HTERT RPE-1 (cell line): Measurements from ENCODE around the gene PTGER1.

Source experiments
- in situ Hi-C: fragments of 300-500 bp; cut with MboI; formaldehyde crosslinking; loops from 4 replicates; pipeline ENCODE4 v1.14.3; 2020; ENCODE audit warnings: low sequenced_read_pairs

PTGER1 gene

GRCh38 chr19:14442891-14443631, 32.1 kb downstream of the PTGER1 start:
- in situ Hi-C loops, result no loop called here

DNA sequence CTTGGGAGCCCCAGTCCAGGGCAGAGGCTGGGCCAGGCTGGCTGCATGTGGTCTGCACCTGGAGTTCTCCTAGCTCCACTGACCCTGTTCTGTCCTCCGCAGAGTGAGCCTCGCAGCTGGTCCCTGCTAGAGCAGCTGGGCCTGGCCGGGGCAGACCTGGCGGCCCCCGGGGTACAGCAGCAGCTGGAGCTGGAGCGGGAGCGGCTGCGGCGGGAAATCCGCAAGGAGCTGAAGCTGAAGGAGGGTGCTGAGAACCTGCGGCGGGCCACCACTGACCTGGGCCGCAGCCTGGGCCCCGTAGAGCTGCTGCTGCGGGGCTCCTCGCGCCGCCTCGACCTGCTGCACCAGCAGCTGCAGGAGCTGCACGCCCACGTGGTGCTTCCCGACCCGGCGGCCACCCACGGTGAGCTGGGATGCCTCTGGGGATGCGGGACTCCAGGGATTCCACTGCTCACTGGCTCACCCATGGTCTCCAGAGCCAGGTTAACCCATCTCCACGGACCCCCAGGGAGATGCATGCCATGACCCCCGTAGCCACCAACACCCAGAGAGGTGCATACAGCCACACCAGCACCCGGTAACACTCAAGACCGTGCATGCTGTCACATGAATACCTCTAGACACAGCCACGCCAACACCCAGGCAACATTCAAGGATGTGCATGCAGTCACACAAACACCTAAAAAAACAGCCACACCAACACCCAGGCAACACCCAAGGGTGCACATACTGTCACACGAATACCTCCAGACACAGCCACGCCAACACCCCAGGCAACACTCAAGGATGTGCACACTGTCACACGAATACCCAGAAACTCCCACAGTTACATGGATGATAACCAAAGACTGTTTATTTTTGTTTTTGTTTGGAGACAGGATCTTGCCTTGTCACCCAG, 33.9 kb downstream of the PTGER1 start:
- in situ Hi-C loops, result no loop called here

DNA sequence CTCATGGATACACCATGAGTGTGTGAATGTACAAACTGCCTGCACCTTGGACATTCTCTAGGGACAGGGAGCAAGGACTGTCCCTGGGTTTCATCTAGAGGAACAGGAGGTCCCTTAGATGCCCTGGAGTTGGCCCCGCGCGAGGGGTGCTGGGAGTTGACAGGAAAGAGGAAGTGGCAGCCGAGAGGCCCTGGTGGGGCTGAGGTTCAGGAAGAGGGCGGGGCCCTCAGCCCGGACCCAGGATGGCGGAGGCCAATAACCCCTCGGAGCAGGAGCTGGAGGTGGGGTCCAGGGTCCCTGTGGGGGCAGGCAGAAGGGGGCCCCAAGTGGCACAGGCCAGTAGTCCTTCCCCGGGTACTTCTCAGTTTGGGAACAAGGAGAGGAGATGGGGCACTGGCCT, 35.1 kb downstream of the PTGER1 start:
- in situ Hi-C loops, result no loop called here

DNA sequence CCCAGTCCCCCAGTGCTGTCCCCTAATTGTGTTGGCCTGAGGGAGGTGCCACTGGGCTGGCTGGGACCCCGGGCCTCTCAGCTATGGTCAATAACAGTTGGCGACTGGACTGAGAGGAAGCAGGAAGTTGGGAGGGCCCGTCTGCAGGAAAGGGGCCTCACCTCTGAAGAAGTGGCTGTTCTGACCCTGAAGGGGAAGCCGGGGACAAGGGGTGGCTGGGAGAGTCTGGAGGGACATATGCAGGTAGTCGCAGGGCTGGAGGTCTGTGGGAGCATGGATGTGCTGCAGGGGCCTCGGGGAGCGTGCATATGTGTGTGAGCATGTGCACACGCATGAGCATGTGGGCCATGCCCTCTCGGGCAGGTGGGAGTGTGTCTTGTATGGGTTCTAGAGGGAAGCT, 36.1 kb downstream of the PTGER1 start:
- in situ Hi-C loops, result no loop called here

DNA sequence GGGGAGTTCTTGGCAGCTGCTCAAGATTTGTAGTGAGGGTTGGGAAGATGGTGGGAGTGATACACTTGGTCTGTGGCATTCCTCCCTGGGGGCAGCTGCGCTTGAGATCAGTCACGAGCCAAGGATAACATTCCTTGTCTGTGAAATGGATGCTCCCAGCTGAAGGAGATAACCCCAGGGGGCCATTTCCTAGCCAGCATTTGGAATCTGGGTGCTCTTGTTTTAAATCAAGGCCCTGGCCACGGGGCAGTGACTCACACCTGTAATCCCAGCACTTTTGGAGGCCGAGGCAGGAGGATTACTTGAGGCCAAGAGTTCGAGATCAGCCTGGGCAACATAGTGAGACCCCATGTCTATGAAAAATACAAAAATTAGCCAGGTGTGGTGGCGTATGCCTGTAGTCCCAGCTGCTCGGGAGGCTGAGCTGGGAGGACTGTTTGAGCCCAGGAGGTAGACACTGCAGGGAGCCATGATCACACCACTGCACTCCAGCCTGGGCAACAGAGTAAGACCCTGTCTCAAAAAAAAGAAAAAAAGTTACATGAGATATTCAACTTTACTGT, 37.5 kb downstream of the PTGER1 start:
- in situ Hi-C loops, result no loop called here

GRCh38 chr19:14435320-14436050, 39.7 kb downstream of the PTGER1 start:
- in situ Hi-C loops, result no loop called here

DNA sequence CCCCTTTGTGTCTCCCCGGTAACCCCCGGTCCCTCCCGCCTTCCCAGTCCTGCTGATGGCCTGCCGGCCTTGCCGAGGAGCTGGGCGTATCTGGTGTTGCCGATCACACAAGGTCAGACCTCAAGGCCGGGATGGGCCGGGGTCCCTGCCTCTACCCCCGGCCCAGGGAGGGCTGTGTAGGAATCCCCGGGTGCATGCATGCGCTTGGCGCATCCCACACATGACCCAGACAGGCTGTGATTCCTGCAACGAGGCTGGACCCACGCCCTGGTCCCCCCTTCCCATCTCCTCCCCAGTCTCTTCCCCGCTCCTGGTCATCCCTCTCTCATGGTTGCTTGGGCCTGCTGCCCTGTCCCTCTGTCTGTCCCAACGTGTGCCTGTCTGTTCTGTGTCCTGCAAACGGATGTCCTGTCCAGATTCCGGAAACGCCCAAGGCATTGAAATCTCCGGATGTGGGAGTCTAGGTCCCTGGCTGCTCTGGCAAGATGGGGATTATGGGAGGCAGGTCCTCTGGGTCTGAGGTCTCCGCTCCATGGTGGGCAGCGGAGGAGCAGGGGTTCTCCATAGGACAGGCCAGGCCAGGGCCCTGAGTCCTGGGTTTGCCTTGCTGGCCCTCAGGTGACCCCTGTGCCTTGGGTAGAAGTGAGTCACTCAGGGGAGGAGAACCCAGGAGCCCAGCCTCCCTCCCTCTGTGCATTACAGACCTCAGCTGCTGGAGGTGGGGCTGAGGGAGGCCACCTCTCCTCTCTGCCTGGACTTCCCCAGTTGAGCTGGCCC, 40.4 kb downstream of the PTGER1 start:
- in situ Hi-C loops, result no loop called here

- in situ Hi-C loops, result no loop called here
Observed at GRCh38 chr19:14433554-14434501, 41.3 kb downstream of the PTGER1 start.

GRCh38 chr19:14432791-14433553, 42.2 kb downstream of the PTGER1 start, which contains the start of gene PKN1:
TSS of gene PKN1 (plus strand) at chr19:14433306. CDS start at chr19:14433522, 216 bp downstream.
- in situ Hi-C loops, result no loop called here

DNA sequence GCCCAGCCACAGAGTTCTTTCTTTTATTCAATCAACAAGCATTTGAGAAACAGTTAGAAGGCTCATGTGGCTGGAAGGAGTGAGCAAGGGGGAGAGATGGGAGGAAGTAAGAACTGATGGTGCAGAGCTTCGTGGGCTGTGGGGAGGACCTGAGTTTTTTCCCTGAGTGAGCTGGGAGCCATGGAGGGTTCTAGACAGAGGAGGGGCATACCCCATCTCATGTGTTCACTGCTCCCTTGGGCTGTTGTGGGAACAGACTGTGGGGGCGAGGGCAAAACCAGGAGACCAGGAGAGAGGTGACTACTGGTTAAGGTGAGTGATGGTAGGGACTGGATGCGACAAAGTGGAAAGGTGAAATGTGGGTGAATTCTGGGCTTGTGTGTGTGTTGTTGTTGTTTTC, 44.4 kb downstream of the PTGER1 start:
- in situ Hi-C loops, result no loop called here

DNA sequence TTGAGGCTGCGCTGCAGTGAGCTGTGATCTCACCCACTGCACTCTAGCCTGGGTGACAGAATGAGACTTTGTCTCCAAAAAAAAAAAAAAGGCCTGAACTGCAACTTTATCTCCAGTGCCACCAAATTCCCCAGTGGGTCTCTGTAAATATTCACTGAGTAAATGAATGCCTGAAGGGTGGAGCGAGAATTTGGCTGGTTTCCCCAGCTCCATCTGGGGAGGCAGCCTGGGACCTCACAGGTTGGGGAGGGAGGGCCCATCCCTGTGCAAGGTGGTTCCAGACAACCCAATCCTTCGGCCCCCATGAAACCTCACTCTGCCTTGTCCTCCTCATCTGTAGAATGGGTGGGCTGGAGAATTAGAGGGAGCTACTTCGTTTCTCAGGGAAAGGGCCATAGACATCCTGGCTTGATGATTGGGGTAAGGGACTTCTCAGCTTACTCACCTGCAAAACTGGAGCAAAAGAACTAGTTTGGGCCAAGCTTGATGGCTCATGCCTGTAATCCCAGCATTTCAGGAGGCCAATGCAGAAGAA, 46.2 kb downstream of the PTGER1 start:
- in situ Hi-C loops, result no loop called here

DNA sequence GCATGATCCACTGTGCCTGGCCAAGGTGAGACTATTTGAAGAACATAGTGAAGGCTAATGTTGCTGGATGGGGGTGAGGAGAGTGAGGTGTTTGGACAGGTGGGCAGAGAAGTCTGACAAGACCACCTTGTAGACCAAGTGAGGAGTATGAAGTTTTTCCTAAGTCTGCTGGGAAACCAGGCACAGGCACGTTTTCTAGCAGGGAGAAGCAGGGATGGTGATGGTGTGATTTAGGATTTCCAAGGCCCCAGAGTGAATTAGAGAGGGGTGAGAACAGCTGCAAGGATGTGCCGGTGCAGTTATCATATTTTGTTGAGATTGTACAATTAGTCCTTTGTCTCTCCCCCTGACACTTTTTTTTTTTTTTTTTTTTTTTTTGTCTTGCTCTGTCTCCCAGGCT, 47.7 kb downstream of the PTGER1 start:
- in situ Hi-C loops, result no loop called here

DNA sequence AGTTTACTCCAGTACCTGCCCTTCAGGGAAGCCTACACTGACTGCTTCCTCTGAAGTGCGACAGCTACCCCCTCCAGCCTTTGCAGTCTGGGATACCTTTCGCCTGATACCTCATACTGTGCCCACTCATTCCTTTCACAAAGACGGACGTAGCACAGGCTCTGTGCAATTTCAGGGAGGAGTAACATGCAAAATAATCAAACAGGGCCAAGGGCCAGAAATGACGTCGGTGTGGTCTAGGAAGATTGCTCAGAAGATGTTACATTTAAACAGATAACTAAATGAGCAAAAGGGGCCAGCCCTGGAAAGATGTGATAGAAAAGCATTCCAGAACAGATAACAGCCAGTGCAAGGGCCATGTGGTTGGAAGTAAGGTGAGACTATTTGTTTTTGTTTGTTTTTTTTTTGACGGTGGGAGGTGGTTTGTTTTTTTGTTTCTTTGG, 49.4 kb downstream of the PTGER1 start:
- in situ Hi-C loops, result no loop called here
